HG03575 (cell line): ENCODE measurements around the gene CHIA.
"Not testable (repeated sequence)": the region's sequence is repeated elsewhere in the genome, so short reads cannot be mapped to it uniquely, and the experiment has no call there.

Experiments used
- ATAC-seq: cut with Tn5 transposase; IDR thresholded peaks from one replicate; pipeline ENCODE4 v1.9.1; 2021; ENCODE audit not compliant: unreplicated experiment, insufficient number of reproducible peaks, low FRiP score; ENCODE audit errors: extremely low read depth

CHIA gene

GRCh38 chr1:111280267-111280666, 10.4 kb upstream of the CHIA start:
- ATAC-seq, result no peak

GRCh38 chr1:111281411-111281810, 9.2 kb upstream of the CHIA start:
- ATAC-seq, result no peak

GRCh38 chr1:111283838-111284237, 6.8 kb upstream of the CHIA start:
- no peak for ATAC-seq

- no peak for ATAC-seq
Observed at GRCh38 chr1:111285879-111286278, 4.8 kb upstream of the CHIA start.

- ATAC-seq, result no peak
Observed at GRCh38 chr1:111286912-111287311, 3.7 kb upstream of the CHIA start.

GRCh38 chr1:111289371-111289770, 1.3 kb upstream of the CHIA start:
- no peak for ATAC-seq

GRCh38 chr1:111290104-111290503, 547 bp upstream of the CHIA start:
- no peak for ATAC-seq

GRCh38 chr1:111294390-111294789, 3.7 kb downstream of the CHIA start:
- ATAC-seq, result no peak

GRCh38 chr1:111302374-111302773, 11.7 kb downstream of the CHIA start:
- no peak for ATAC-seq

GRCh38 chr1:111309690-111310089, 19.0 kb downstream of the CHIA start:
- no peak for ATAC-seq

GRCh38 chr1:111318523-111318922, 27.9 kb downstream of the CHIA start:
- no peak for ATAC-seq

- ATAC-seq, result no peak
Observed at GRCh38 chr1:111320066-111320879, 29.6 kb downstream of the CHIA start.

- no peak for ATAC-seq
Observed at GRCh38 chr1:111323231-111323630, 32.6 kb downstream of the CHIA start.

GRCh38 chr1:111332190-111332589, 41.5 kb downstream of the CHIA start:
- no peak for ATAC-seq

- ATAC-seq, result no peak
Observed at GRCh38 chr1:111334169-111334568, 43.5 kb downstream of the CHIA start.

- not testable (repeated sequence) for ATAC-seq
Observed at GRCh38 chr1:111335214-111335877, 44.7 kb downstream of the CHIA start.

GRCh38 chr1:111338849-111339248, 48.2 kb downstream of the CHIA start:
- ATAC-seq, result not testable (repeated sequence)

- ATAC-seq, result no peak
Observed at GRCh38 chr1:111346089-111346885, 55.6 kb downstream of the CHIA start.

GRCh38 chr1:111347026-111347425, 56.4 kb downstream of the CHIA start:
- ATAC-seq, result no peak

GRCh38 chr1:111351700-111352099, 61.0 kb downstream of the CHIA start:
- no peak for ATAC-seq
